ENCODE measurements around the gene SPTLC2.

DNA sequence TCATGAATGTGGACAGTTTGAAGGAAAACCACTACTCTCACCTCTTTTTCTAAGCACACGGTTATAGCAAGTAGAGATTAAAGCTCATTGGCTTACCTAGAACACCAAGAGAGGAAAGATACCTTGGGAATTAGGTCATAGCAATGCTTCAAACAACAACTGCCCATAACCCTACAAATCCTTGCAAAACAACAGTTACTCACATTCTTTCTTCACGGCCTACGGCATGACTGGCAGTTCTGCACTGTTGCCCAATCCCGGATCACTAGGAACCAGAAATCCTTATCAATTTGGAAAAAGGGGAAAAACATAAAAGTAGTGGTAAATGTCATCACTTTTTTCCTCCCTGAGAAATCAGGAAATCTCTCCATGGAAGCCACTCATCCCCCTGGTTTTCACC is 108.2 kb downstream of the SPTLC2 start:
- TF ChIP-seq, protein P1, sequence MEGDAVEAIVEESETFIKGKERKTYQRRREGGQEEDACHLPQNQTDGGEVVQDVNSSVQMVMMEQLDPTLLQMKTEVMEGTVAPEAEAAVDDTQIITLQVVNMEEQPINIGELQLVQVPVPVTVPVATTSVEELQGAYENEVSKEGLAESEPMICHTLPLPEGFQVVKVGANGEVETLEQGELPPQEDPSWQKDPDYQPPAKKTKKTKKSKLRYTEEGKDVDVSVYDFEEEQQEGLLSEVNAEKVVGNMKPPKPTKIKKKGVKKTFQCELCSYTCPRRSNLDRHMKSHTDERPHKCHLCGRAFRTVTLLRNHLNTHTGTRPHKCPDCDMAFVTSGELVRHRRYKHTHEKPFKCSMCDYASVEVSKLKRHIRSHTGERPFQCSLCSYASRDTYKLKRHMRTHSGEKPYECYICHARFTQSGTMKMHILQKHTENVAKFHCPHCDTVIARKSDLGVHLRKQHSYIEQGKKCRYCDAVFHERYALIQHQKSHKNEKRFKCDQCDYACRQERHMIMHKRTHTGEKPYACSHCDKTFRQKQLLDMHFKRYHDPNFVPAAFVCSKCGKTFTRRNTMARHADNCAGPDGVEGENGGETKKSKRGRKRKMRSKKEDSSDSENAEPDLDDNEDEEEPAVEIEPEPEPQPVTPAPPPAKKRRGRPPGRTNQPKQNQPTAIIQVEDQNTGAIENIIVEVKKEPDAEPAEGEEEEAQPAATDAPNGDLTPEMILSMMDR (conservative IDR thresholded peaks at IDR 0.05 in 1 of 2, IDR thresholded peaks at IDR 0.05 in 1 of 2; ENCODE audit: low read depth in 1 of 2, low read length in 2 of 2): no peak
- TF ChIP-seq EZH2 (IDR thresholded peaks at IDR 0.05; ENCODE audit: low read length, missing control alignments): no peak

All from fibroblast of lung (primary cell).